Activated T-cell treated with anti-CD3 and anti-CD28 coated beads, Interleukin-2, amount 50 U/mL, for 72 hours (primary cell): ENCODE measurements around the gene DUS2. TPM values are rescaled to one million over a fixed set of nuclear protein-coding genes. Genes with fewer than 3 reads are reported as not detected.

Experiments
- ATAC-seq, 2 donors: fragments of 150-1000 bp; cut with Tn5 transposase; replicated peaks in 1 of 2; 2 replicates each; pipeline ENCODE4 v1.10.0; 2021; ENCODE audit warnings: moderate library complexity in 2 of 2, mild to moderate bottlenecking in 1 of 2
- DNase-seq, 2 donors: peaks; one replicate each; pipeline ENCODE4 v3.0.0; 2021 to 2022; ENCODE audit warnings: mixed read lengths in 1 of 2
- H3K27ac Mint-ChIP-seq: one replicate; pipeline ENCODE4 v1.8.0; 2022; ENCODE audit warnings: mild to moderate bottlenecking, moderate library complexity, mixed read lengths
- H3K27me3 Mint-ChIP-seq: one replicate; pipeline ENCODE4 v1.8.0; 2022; ENCODE audit warnings: low read depth, mixed read lengths
- H3K36me3 Mint-ChIP-seq, 2 donors: one replicate each; pipeline ENCODE4 v1.8.0; 2022; ENCODE audit warnings: mixed read lengths in 2 of 2, mild to moderate bottlenecking in 1 of 2; ENCODE audit not compliant: insufficient read depth in 2 of 2
- H3K4me1 Mint-ChIP-seq: one replicate; pipeline ENCODE4 v1.8.0; 2022; ENCODE audit warnings: low read depth, mixed read lengths
- H3K4me3 Mint-ChIP-seq, 2 donors: one replicate each; pipeline ENCODE4 v1.8.0; 2022; ENCODE audit warnings: mild to moderate bottlenecking in 2 of 2, mixed read lengths in 2 of 2, moderate library complexity in 2 of 2
- H3K9me3 Mint-ChIP-seq, 2 donors: one replicate each; pipeline ENCODE4 v1.8.0; 2022; ENCODE audit warnings: mixed read lengths in 2 of 2
- total RNA-seq, 2 donors: library from RNA; stranded (reverse); gene quantifications; one replicate each; pipeline ENCODE4 v1.2.3, GENCODE V29; 2022

DUS2 gene
- total RNA-seq, 2 donors from 2014 or later: 21.4 to 22.4 TPM

DNA sequence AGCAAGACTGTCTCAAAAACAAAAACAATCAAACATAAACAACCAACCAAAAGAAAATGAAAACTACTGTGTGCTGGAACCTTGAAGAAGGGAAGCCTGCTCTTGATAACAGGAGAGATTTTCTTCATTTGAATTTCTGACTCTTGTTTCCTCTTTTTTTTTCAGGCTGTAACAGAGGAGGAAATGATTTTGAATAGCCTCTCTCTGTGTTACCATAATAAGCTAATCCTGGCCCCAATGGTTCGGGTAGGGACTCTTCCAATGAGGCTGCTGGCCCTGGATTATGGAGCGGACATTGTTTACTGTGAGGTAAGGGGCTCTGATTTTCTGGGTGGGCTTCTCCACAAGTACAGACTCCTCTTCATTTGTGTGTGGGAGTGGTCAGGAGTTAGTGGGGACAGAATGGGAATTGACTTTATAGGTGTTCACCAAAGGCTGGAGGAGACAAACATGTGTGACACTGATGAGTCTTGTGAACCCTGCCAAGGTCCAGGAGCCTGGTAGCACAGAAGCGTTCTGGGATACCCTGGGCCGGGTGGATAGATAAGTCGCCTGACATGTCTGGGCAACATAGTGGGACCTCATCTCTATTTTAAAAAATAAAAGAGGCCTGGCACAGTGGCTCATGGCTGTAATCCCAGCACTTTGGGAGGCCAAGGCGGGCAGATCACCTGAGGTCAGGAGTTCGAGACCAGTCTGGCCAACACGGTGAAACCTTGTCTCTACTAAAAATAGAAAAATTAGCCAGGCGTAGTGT lies 14.9 kb downstream of the DUS2 start:
- Mint-ChIP-seq H3K4me3 (no peak overlapping the region), H3K27ac (no peak overlapping the region), H3K36me3 (peaks cover 6 to 11% of the 10 kb centered on the region in 2 donors), H3K9me3 (no peaks in the 10 kb centered on the region), H3K27me3 (no peaks in the 10 kb centered on the region), H3K4me1 (peaks cover 17% of the 10 kb centered on the region)
- ATAC-seq: no peak
- DNase-seq: no peak

DNA sequence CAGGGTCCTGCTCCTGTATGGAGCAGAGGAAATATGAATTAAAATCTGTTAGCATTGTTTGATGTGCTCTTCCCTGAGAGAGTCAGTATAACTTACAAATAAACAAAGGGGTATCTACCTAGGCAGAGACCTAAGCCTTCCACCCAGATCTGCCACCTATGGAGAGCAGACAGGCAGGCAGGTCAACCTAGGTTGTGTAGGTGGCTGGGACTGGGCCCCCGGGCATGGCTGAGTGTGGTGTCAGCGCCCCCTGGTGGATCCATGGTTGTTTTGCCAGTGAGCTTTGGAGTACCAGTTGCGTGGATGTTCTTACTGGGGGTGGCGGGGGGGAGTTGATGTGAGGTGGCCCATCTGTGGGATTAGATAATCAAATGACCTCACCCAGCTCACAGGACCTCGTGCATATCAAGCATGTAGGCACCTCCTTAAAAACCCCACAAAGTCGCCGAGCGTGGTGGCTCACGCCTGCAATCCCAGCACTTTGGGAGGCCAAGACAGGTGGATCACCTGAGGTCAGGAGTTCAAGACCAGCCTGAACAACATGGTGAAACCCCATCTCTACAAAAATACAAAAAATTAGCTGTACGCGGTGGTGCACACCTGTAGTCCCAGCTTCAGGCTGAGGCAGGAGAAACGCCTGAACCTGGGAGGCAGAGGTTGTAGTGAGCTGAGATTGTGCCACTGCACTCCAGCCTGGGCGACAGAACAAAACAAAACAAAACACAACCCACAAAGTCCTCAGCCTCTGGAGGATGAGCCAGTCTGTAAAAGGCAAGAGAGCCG lies 17.6 kb downstream of the DUS2 start:
- H3K4me1 Mint-ChIP-seq: peaks cover 17% of the 10 kb centered on the region
- H3K4me3 Mint-ChIP-seq: no peak overlapping the region
- H3K36me3 Mint-ChIP-seq: peaks cover 6 to 14% of the 10 kb centered on the region in 2 donors
- DNase-seq (peak; percentile 88 to 93), ATAC-seq (peak; percentile 99)
- peak overlapping the region; percentile 75 for H3K27ac Mint-ChIP-seq
- no peaks in the 10 kb centered on the region for H3K27me3 Mint-ChIP-seq
- H3K9me3 Mint-ChIP-seq: no peaks in the 10 kb centered on the region

DNA sequence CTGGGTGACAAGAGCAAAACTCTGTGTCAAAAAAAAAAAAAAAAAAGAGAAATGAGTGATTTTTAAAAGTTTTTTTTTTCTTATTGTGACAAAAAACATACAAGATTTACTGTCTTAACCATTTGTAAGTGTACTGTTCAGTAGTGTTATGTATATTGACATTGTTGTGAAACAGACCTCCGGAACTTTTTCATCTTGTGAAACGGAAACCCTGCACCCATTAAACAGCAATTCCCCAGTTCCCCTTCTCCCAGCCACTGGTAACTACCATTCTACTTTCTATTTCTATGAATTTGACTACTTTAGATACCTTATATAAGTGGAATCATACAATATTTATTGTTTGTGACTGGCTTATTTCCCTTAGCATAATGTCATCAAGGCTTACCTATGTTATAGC lies 18.7 kb downstream of the DUS2 start:
- no peaks in the 10 kb centered on the region for H3K27me3 Mint-ChIP-seq
- H3K4me1 Mint-ChIP-seq: peaks cover 13% of the 10 kb centered on the region
- no peaks in the 10 kb centered on the region for H3K9me3 Mint-ChIP-seq
- H3K4me3 Mint-ChIP-seq: no peak overlapping the region
- no peak for ATAC-seq
- no peak for DNase-seq
- no peak overlapping the region for H3K27ac Mint-ChIP-seq
- peaks cover 5 to 14% of the 10 kb centered on the region in 2 donors for H3K36me3 Mint-ChIP-seq

DNA sequence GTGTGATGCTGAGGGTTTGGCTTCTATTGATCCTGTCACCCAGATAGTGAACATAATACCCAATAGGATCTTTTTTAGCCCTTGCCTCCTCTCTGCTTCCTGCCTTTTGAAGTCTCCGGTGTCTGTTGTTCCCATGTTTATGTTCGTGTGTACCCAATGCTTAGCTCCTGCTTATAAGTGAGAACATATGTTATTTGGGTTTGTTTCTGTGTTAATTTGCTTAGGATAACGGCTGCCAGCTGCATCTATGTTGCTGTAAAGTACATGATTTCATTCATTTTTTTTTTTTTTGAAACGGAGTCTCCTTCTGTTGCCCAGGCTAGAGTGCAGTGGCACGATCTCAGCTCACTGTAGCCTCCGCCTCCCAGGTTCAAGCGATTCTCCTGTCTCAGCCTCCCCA lies 23.0 kb downstream of the DUS2 start:
- H3K9me3 Mint-ChIP-seq: no peaks in the 10 kb centered on the region

DNA sequence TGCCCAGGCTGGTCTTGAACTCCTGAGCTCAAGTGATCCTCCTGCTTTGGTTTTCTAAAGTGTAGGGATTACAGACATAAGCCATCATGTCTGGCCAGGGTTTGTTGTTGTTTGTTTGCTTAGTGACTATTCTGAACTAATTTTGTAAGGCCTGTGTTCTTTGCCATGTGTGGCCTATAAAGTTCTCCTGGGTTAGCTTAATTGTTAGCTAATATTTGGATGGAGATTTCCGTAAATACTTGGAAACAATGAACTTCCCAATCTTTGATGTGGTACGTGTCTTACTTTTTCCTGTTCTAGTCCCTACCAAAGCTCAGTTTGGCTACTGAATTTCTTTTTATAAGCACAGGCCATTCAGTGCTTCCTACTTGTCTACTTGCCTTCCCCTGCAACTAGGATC lies 24.9 kb downstream of the DUS2 start:
- Mint-ChIP-seq H3K27ac (no peak overlapping the region), H3K27me3 (no peaks in the 10 kb centered on the region), H3K36me3 (peaks cover 0 to 10% of the 10 kb centered on the region in 2 donors), H3K4me1 (no peaks in the 10 kb centered on the region), H3K4me3 (no peak overlapping the region), H3K9me3 (no peaks in the 10 kb centered on the region)
- no peak for ATAC-seq
- DNase-seq: no peak

More for the DNA sequence above, 23.0 kb downstream of the DUS2 start:
- Mint-ChIP-seq H3K36me3 (peaks cover 0 to 12% of the 10 kb centered on the region in 2 donors), H3K4me3 (no peak overlapping the region), H3K27me3 (no peaks in the 10 kb centered on the region), H3K27ac (no peak overlapping the region), H3K4me1 (no peaks in the 10 kb centered on the region)
- no peak for DNase-seq
- no peak for ATAC-seq

DNA sequence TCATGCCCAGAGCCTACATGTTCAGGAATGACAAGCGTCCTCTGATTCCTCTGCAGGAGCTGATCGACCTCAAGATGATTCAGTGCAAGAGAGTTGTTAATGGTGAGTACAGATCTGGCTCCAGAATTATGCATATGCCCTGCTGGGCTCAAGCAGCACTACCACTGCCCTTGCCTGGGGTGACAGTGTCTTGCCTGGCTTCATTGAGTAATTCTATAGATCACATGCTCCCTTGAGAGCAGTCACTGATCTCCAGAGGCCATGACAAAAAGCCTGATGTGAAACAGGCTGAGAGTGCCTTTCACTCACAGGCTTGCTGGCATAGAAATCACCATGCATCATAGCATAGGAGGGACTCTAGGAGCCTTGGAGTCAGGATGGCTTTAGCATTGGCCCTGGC lies 26.4 kb downstream of the DUS2 start:
- no peaks in the 10 kb centered on the region for H3K27me3 Mint-ChIP-seq

DNA sequence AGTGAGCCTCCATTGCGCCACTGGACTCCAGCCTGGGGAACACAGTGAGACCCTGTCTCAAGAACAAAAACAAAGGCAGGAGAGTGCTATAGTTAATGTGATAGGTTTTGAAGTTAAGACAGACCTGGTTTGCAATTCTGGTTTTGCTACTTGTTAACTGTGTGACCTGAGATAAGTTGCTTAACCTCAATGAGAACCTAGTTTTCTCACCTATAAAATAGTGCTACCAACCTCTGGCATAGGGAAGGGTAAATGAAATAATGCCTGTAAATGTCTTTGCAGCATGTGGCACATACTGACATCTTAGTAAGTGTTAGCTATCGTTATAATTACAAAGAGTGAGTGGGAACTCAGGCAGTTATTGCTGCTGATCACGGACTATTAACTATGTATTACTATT lies 32.3 kb downstream of the DUS2 start:
- peaks cover 13 to 29% of the 10 kb centered on the region in 2 donors for H3K36me3 Mint-ChIP-seq
- no peak for ATAC-seq
- no peak overlapping the region for H3K27ac Mint-ChIP-seq
- H3K4me1 Mint-ChIP-seq: peaks cover 17% of the 10 kb centered on the region
- H3K4me3 Mint-ChIP-seq: no peak overlapping the region
- no peak for DNase-seq
- no peaks in the 10 kb centered on the region for H3K9me3 Mint-ChIP-seq
- H3K27me3 Mint-ChIP-seq: no peaks in the 10 kb centered on the region

More for the DNA sequence above, 26.4 kb downstream of the DUS2 start:
- DNase-seq: no peak
- Mint-ChIP-seq H3K27ac (no peak overlapping the region), H3K9me3 (no peaks in the 10 kb centered on the region), H3K4me3 (no peak overlapping the region), H3K36me3 (peaks cover 4 to 20% of the 10 kb centered on the region in 2 donors), H3K4me1 (no peaks in the 10 kb centered on the region)
- no peak for ATAC-seq

DNA sequence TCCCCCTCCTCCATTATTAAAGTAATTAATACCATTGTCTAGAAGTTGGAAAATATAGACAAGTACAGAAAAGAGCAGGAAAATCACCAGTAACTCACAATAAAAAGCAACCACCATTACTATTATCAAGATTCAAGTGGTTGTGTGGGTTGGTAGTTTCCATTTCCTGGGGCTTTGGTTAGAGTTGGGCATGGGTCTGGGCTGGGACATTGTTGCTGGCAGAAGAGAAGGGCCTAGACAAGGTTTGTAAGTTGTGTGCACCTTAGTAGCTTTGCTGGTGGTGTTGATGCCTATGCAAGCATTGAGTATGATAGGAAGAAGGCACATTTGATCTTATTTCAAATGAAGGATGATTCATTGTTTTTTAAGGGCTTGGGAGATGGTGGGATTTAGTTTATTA lies 36.7 kb downstream of the DUS2 start:
- no peaks in the 10 kb centered on the region for H3K27me3 Mint-ChIP-seq
- H3K36me3 Mint-ChIP-seq: peaks cover 11 to 29% of the 10 kb centered on the region in 2 donors
- no peak for ATAC-seq
- DNase-seq: no peak
- peaks cover 53% of the 10 kb centered on the region for H3K4me1 Mint-ChIP-seq
- H3K4me3 Mint-ChIP-seq: peak overlapping the region; percentile 5 to 29
- H3K9me3 Mint-ChIP-seq: no peaks in the 10 kb centered on the region
- H3K27ac Mint-ChIP-seq: peak overlapping the region; percentile 21

DNA sequence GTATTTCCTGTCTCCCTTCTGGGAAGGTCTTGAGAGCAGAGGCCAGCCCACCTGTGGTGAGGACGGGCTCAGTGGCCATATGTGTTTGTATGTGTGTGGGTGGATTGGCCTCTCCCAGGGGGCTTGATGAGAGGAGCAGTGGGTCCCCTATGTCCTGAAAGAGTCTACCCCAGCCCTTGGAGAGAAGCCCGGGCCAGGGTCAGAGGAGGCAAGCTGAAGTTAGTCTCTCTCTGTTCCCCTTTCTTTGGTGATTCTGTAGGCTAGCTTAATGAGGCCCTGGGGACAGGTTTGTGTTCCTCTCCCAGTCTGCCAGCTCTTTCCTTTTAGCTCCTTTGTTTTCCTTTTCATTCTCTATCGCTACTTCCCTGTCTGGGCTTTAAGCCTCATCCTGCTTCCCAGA lies 38.3 kb downstream of the DUS2 start:
- Mint-ChIP-seq H3K4me3 (no peak overlapping the region), H3K4me1 (peaks cover 67% of the 10 kb centered on the region), H3K9me3 (no peaks in the 10 kb centered on the region), H3K27ac (peak overlapping the region; percentile 52), H3K36me3 (peaks cover 10 to 23% of the 10 kb centered on the region in 2 donors), H3K27me3 (no peaks in the 10 kb centered on the region)
- DNase-seq (no peak), ATAC-seq (no peak)

DNA sequence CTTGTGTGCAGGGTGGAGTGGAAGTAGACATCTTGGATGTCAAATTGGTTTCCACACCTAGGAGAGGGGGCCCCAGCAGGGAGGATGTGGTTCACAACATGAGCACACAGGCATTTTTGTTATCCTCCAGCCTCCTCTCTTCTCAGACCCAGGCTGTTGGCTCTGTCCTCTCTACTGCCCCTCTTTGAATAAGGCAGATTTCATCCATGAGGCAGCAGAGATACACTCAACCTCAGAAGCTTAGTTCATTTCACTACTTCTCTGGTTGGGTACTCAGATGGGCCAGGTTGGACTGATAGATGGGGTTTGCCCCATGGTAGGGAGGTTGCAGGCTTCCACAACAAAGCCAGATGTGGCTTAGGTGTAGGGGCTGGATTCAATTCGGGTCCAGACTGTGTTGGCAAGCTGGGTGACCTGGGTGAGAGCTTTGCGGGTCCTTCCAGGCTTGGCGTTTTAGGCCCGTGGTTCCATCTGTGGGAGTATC lies 39.9 kb downstream of the DUS2 start:
- Mint-ChIP-seq H3K9me3 (no peaks in the 10 kb centered on the region), H3K27ac (peak overlapping the region; percentile 94), H3K36me3 (peaks cover 7 to 19% of the 10 kb centered on the region in 2 donors), H3K27me3 (no peaks in the 10 kb centered on the region), H3K4me3 (peak overlapping the region; percentile 50 to 77), H3K4me1 (peaks cover 67% of the 10 kb centered on the region)
- DNase-seq: peak; percentile 49 to 65
- ATAC-seq: peak; percentile 86

DNA sequence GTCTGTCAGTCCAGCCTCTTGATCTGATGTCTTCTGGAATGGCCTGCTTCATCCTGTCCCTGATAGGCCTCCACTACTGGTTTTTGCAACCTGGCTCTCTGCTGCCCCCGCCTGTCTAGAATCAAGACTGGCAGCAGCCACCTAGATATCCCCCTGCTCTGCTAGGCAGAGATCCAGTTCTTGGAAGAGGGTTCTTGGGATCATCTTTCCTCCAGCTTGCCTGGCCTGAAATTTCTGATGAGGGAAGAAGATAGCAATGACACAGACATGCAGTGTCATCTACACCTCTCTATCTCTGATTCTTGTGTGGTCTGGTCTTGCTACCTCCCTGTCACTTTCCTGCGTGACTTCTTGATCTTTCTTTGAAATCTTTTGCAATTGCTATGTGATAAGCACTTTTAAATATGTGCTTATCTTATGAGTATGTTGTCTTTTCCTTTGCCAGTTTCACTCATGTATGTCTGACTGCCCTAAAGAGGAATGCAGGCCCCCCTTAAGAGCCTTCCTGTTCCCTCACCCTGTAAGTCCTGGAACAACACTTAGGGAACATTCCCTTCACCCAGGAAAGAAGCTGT lies 41.8 kb downstream of the DUS2 start:
- Mint-ChIP-seq H3K4me1 (peaks cover 63% of the 10 kb centered on the region), H3K4me3 (peak overlapping the region in 1 of 2 donors; percentile 1), H3K36me3 (peaks cover 5 to 17% of the 10 kb centered on the region in 2 donors), H3K9me3 (no peaks in the 10 kb centered on the region), H3K27ac (peak overlapping the region; percentile 12), H3K27me3 (no peaks in the 10 kb centered on the region)
- ATAC-seq (peak; percentile 58 to 68), DNase-seq (peak; percentile 76 to 79)

DNA sequence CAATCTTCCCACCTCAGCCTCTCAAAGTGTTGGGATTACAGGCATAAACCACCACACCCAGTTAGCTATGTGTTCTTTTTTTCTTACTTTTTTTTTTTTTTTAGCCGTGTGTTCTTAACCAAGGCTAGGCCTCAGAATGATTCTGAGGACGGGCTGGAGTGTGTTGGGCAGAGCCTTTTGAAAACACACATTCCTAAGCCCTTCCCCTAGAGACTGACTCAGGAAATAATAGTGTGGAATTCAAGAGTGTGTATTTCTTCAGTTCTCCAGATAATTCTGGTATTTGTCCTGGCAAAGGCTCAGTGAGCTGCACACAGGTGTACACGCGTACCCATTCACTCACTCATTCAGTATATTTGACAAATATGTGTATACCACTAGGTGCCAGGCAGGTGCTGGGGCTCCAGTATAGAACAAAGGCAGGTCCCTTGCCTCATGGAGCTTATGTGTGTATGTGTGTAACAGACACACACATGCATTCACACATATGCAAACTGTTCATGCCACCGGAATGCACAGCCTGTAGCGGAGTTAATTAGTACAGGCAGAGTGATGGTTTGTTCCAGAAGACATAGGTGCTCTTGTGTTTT lies 42.7 kb downstream of the DUS2 start:
- Mint-ChIP-seq H3K9me3 (no peaks in the 10 kb centered on the region), H3K36me3 (peaks cover 4 to 16% of the 10 kb centered on the region in 2 donors), H3K27me3 (no peaks in the 10 kb centered on the region), H3K4me3 (no peak overlapping the region), H3K4me1 (peaks cover 69% of the 10 kb centered on the region), H3K27ac (peak overlapping the region; percentile 46)
- ATAC-seq (no peak), DNase-seq (no peak)

DNA sequence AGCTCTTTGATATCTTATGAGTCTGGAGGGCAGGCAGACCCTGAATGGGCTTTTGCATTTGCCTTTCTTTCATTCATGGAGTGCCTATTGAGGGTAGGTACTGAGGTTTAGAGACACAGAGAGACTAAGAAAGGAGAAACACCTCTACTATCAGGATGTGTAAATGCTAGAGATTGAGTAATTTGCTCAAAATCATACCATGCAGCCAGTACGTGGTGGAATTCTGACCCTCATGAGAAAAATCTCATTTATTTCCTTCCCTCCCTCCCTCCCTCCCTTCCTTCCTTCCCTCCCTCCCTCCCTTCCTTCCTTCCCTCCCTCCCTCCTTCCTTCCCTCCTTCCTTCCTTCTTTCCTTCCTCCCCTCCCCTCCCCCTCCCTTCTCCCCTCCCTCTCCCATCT lies 43.7 kb downstream of the DUS2 start:
- no peaks in the 10 kb centered on the region for H3K27me3 Mint-ChIP-seq
- DNase-seq (no peak), ATAC-seq (no peak)
- no peaks in the 10 kb centered on the region for H3K9me3 Mint-ChIP-seq
- peaks cover 2 to 17% of the 10 kb centered on the region in 2 donors for H3K36me3 Mint-ChIP-seq
- peaks cover 69% of the 10 kb centered on the region for H3K4me1 Mint-ChIP-seq
- peak overlapping the region; percentile 25 for H3K27ac Mint-ChIP-seq
- H3K4me3 Mint-ChIP-seq: no peak overlapping the region
